Osteoblast (primary cell): ENCODE data around the gene TIMELESS. TPM values are rescaled to one million over a fixed set of nuclear protein-coding genes. Genes with fewer than 3 reads are reported as not detected.

Source experiments
- DNase-seq: peaks from one replicate; pipeline ENCODE4 v3.0.0; 2011; ENCODE audit warnings: low spot score, mixed read lengths; ENCODE audit not compliant: insufficient read length; ENCODE audit errors: missing footprints
- H2AFZ ChIP-seq: 2 replicates; pipeline ENCODE4 v1.6.0; 2011; ENCODE audit warnings: mild to moderate bottlenecking, low read length
- H3K27ac ChIP-seq: 2 replicates; pipeline ENCODE4 v1.5.1; 2011; ENCODE audit warnings: mild to moderate bottlenecking, low read depth, low read length, moderate library complexity
- H3K27me3 ChIP-seq: 2 replicates; pipeline ENCODE4 v1.6.0; 2012; ENCODE audit warnings: mild to moderate bottlenecking, control low read depth, inconsistent platforms, low read length, moderate library complexity; ENCODE audit not compliant: insufficient read depth
- H3K36me3 ChIP-seq: 2 replicates; pipeline ENCODE4 v1.5.1; 2011; ENCODE audit warnings: mild to moderate bottlenecking, low read length, control low read depth, moderate library complexity; ENCODE audit not compliant: insufficient read depth
- H3K4me1 ChIP-seq: 2 replicates; pipeline ENCODE4 v1.5.1; 2011; ENCODE audit warnings: mild to moderate bottlenecking, low read length, control low read depth, moderate library complexity; ENCODE audit not compliant: insufficient read depth
- H3K4me2 ChIP-seq: 2 replicates; pipeline ENCODE4 v1.6.0; 2011; ENCODE audit warnings: mild to moderate bottlenecking, low read length; ENCODE audit not compliant: insufficient read depth
- H3K4me3 ChIP-seq: fragments of 200-600 bp; sonication (generic); 3 replicates; pipeline ENCODE4 v1.5.1; 2012; ENCODE audit warnings: mild to moderate bottlenecking, low read length, inconsistent platforms; ENCODE audit not compliant: insufficient read depth
- H3K79me2 ChIP-seq: 2 replicates; pipeline ENCODE4 v1.6.0; 2012; ENCODE audit warnings: mild to moderate bottlenecking, low read length, control low read depth, inconsistent platforms; ENCODE audit not compliant: insufficient read depth
- H3K9me3 ChIP-seq: 2 replicates; pipeline ENCODE4 v1.5.1; 2011; ENCODE audit warnings: low read depth, low read length, control low read depth
- H4K20me1 ChIP-seq: 2 replicates; pipeline ENCODE4 v1.6.0; 2012; ENCODE audit warnings: mild to moderate bottlenecking, low read length, control low read depth; ENCODE audit not compliant: insufficient read depth
- CTCF ChIP-seq: IDR thresholded peaks from 2 replicates; pipeline ENCODE4 v1.5.1; 2011; ENCODE audit warnings: mild to moderate bottlenecking, low read depth, low read length, moderate library complexity; ENCODE audit errors: extremely low read depth
- total RNA-seq: library from RNA; depleted of rRNA; stranded (reverse); fragments of >200 nt; gene quantifications from 2 replicates; pipeline ENCODE4 v1.2.3, GENCODE V29; 2012

The TIMELESS gene
- total RNA-seq, 1 donor: 4.7 TPM

GRCh38 chr12:56490360-56490759 is 41.1 kb upstream of the TIMELESS start:
- peaks cover 9% of the 10 kb centered on the region for H3K4me1 ChIP-seq
- no peak overlapping the region for H3K27ac ChIP-seq
- no peak for DNase-seq
- TF ChIP-seq CTCF: no peak
- H4K20me1 ChIP-seq: no peaks in the 10 kb centered on the region
- H3K27me3 ChIP-seq: peaks cover 52% of the 10 kb centered on the region
- H3K9me3 ChIP-seq: no peaks in the 10 kb centered on the region
- no peaks in the 10 kb centered on the region for H3K36me3 ChIP-seq
- H3K79me2 ChIP-seq: no peaks in the 10 kb centered on the region
- no peak overlapping the region for H2AFZ ChIP-seq
- H3K4me2 ChIP-seq: no peak overlapping the region
- H3K4me3 ChIP-seq: no peak overlapping the region

DNA sequence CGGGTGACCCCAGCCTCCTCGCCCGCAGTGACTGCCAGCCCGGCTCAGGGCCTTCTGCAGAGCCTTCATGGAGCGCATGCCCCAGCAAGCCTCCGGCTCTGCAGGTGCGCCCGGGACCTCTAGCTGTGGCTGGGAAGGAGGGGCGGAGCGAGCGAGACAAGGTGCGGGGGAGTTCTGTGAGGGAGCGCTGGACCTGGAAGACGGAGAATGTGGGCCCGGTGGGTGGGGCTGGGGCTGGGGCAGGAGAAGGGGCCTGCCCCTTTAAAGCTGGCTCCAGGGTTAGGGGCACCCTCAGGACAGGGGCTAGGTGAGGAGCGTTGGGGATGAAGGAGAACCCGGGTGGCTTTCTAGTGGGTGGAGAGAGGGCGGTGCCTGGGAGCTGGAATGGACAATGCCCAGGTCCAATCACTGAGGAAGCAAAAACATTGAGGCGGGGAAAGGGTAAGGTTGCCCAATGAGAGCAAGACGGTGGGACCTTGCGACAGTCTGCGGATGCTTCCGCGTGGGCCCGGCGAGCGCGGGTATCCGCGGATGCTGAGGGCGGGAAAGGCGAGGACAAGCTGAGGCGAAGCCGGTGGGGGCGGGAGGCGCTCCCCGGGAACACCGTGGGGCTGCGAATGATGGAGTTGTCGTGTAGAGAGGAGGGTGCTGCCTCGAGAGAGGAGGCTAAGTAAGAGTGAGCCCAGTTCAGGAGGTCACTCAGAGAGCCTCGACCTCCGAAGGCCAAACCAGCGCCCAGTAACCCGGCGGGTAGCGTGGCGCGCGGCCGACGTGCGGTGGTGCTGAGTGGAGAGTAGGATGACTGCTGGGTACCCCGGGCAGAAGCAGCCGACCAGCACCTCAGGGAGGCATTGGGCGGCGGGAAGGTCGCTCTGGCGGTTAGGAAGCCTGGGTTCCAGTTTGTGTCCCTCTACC is 39.1 kb upstream of the TIMELESS start, which contains the start of gene GLS2:
Gene GLS2 (minus strand): TSS at position 121 of the 915 bp plus-strand sequence. CDS start 43 bp downstream, at position 78.
- Histone ChIP-seq H3K27me3 (peaks cover 52% of the 10 kb centered on the region), H3K4me3 (peak within 1 kb of the TSS; percentile 70), H2AFZ (peak within 1 kb of the TSS; percentile 82), H3K36me3 (no peaks in the 10 kb centered on the region), H3K4me2 (peak within 1 kb of the TSS; percentile 87), H3K79me2 (no peaks in the 10 kb centered on the region), H3K27ac (no peak within 1 kb of the TSS), H4K20me1 (no peaks in the 10 kb centered on the region), H3K4me1 (peaks cover 9% of the 10 kb centered on the region), H3K9me3 (no peaks in the 10 kb centered on the region)
- TF ChIP-seq CTCF: no peak
- DNase-seq: peak; percentile 98

- peaks cover 48% of the 10 kb centered on the region for H3K27me3 ChIP-seq
- H3K9me3 ChIP-seq: no peaks in the 10 kb centered on the region
These were observed 38.3 kb upstream of the TIMELESS start for GRCh38 chr12:56487448-56488040.

More at GRCh38 chr12:56487448-56488040, 38.3 kb upstream of the TIMELESS start:
- DNase-seq: no peak
- Histone ChIP-seq H4K20me1 (no peaks in the 10 kb centered on the region), H3K4me2 (peak overlapping the region; percentile 87), H3K4me1 (peaks cover 9% of the 10 kb centered on the region), H3K79me2 (no peaks in the 10 kb centered on the region), H3K36me3 (no peaks in the 10 kb centered on the region), H2AFZ (peak overlapping the region; percentile 82), H3K4me3 (peak overlapping the region; percentile 70), H3K27ac (no peak overlapping the region)
- no peak for TF ChIP-seq CTCF
